Parietal lobe (tissue), 1 donor: ENCODE measurements around the gene KRT77. TPM values are rescaled to one million over a fixed set of nuclear protein-coding genes. Genes with fewer than 3 reads are reported as not detected.

Experiments
- total RNA-seq: library from RNA; depleted of rRNA; stranded (reverse); fragments of >200 nt; gene quantifications from one replicate; pipeline ENCODE4 v1.2.3, GENCODE V29; 2014

Gene KRT77
- not detected for total RNA-seq

GRCh38 chr12:52703424-52703823 lies at the start of gene KRT77:
TSS of gene KRT77 (minus strand) at chr12:52703524. CDS start at chr12:52703434, 90 bp downstream.

GRCh38 chr12:52680363-52680762 lies 23.0 kb downstream of the KRT77 start, which contains the start of gene KRT1:
TSS of gene KRT1 (minus strand) at chr12:52680407. CDS start at chr12:52680348, 59 bp downstream.

GRCh38 chr12:52651726-52652261 lies 51.5 kb downstream of the KRT77 start, which contains the start of gene KRT2:
TSS of gene KRT2 (minus strand) at chr12:52652211. CDS start at chr12:52652142, 69 bp downstream.

Other genes starting within 250 kb of the KRT77 start
- not detected for gene KRT6C, start 229.7 kb downstream of the KRT77 start, total RNA-seq
- not detected for gene KRT6A, start 210.3 kb downstream of the KRT77 start, total RNA-seq
- not detected for gene KRT5, start 183.1 kb downstream of the KRT77 start, total RNA-seq
- not detected for gene KRT71, start 150.4 kb downstream of the KRT77 start, total RNA-seq
- not detected for gene KRT74, start 129.7 kb downstream of the KRT77 start, total RNA-seq
- gene KRT72, start 102.1 kb downstream of the KRT77 start, total RNA-seq, result not detected
- not detected for gene KRT73, start 85.0 kb downstream of the KRT77 start, total RNA-seq
- gene KRT2, start 51.3 kb downstream of the KRT77 start, total RNA-seq, result not detected
- 0.31 TPM for gene KRT1, start 23.1 kb downstream of the KRT77 start, total RNA-seq
- not detected for gene KRT76, start 73.8 kb upstream of the KRT77 start, total RNA-seq
- not detected for gene KRT3, start 92.6 kb upstream of the KRT77 start, total RNA-seq
- gene KRT4, start 110.6 kb upstream of the KRT77 start, total RNA-seq, result not detected
- gene KRT79, start 130.8 kb upstream of the KRT77 start, total RNA-seq, result not detected
- not detected for gene KRT78, start 145.5 kb upstream of the KRT77 start, total RNA-seq
- gene KRT8, start 201.6 kb upstream of the KRT77 start, total RNA-seq, result not detected
- 1.3 TPM for gene KRT18, start 245.6 kb upstream of the KRT77 start, total RNA-seq